Measurements from ENCODE around the gene DNAJB6.

Gene DNAJB6

DNA sequence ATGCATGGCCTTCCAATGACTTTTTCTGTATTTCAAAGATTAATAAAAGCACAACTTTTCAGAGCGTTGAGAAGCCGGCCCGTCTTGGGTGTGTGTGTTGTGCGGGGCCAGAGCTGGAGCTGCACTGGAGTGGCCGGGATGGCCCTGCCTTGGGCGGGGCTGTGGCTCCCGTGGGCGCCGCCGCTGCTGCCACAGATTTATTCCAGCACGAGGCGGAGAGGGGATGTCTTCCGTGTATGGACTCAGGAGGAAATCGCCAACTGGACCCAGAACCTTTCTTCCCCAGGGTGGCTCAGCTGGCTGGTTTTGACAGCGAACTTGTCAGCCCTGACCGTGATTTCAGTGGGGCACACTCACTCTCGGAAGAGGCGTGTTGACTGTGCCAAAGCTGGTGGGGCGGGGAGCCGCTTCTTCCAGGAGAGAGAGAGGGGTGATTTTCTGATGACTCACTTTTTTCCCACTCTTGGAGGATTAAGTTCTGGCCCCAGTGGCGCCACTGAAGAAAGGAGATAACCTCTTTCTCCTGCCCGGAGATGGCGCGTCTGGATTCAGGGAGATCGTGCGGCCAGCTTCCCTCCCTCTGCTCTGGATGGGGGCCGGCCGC, 72.4 kb downstream of the DNAJB6 start:
- DNase-seq (ENCODE audit: low read depth): no peak
- TF ChIP-seq, protein P1, sequence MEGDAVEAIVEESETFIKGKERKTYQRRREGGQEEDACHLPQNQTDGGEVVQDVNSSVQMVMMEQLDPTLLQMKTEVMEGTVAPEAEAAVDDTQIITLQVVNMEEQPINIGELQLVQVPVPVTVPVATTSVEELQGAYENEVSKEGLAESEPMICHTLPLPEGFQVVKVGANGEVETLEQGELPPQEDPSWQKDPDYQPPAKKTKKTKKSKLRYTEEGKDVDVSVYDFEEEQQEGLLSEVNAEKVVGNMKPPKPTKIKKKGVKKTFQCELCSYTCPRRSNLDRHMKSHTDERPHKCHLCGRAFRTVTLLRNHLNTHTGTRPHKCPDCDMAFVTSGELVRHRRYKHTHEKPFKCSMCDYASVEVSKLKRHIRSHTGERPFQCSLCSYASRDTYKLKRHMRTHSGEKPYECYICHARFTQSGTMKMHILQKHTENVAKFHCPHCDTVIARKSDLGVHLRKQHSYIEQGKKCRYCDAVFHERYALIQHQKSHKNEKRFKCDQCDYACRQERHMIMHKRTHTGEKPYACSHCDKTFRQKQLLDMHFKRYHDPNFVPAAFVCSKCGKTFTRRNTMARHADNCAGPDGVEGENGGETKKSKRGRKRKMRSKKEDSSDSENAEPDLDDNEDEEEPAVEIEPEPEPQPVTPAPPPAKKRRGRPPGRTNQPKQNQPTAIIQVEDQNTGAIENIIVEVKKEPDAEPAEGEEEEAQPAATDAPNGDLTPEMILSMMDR (IDR thresholded peaks at IDR 0.05; ENCODE audit: low read depth, low read length, missing control alignments): no peak
- H3K4me3 ChIP-seq (ENCODE audit: low read depth, low read length): no peak overlapping the region

DNA sequence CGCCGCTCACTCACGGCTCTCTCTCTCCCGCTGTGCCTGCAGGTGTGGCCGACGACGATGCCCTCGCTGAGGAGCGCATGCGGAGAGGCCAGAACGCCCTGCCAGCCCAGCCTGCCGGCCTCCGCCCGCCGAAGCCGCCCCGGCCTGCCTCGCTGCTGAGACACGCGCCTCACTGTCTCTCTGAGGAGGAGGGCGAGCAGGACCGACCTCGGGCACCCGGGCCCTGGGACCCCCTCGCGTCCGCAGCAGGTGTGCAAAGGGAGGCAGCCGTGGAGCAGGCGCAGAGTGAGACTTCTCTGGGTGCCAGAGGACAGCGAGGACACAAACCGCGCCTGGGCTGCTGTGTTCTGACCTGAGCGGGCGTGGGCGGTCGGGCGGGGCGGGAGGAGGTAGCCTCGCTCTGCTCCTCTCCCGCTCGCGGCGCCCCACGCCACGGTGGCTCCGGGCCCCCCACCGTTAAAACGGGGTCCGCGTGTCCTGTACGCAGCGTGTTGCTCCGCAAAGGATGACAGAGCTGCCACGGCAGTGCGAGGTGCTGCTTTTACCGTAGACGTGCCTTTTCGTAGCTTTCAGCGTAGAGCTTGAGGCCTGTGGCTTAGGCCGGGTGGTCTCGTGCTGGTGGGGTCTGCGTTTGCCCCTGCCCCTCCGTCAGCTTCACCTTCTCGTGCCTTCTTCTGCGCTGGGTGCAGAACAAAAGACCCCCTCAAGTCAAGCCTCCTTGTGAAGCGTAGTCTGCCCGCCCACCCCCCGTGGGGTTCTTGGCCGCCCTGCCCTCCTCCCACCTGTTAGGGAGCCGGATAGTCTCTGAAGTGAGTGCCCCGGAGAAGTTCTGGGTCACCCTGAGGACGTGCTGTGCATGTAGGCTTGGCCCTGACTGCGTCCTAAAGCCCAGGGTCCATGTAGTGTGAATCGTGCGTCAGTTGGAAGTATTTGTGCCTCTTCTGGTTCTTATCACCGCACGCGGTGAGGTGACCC, 73.2 kb downstream of the DNAJB6 start:
- TF ChIP-seq, protein P1 (IDR thresholded peaks at IDR 0.05; ENCODE audit: low read depth, low read length, missing control alignments): no peak

GRCh38 chr7:157410831-157411556, 74.2 kb downstream of the DNAJB6 start:
- DNase-seq (ENCODE audit: low read depth): no peak
- no peak overlapping the region for H3K4me3 ChIP-seq (ENCODE audit: low read depth, low read length)
- TF ChIP-seq, protein P1 (IDR thresholded peaks at IDR 0.05; ENCODE audit: low read depth, low read length, missing control alignments): no peak

More for the DNA sequence above, 73.2 kb downstream of the DNAJB6 start:
- H3K4me3 ChIP-seq (ENCODE audit: low read depth, low read length): no peak overlapping the region
- no peak for DNase-seq (ENCODE audit: low read depth)

DNA sequence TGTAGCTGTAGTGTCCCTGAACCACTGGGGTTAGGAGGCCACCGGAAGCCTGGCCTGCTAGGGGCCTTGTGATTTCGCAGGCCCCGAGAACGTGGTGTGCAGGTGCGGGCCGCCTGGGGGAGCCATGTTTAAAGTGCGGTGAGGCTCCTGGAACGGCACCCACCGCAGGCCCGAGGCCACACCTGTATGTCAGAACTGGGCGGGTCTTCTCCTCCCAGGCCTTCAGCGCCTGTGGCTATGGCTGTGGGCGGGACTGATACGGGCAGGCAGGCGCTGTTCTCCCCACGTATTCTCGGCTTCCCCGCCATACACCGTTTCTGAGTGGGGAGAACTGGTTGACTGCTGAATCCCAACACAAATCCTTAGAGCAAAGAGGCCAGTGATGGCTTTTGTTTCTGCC, 74.8 kb downstream of the DNAJB6 start:
- no peak for DNase-seq (ENCODE audit: low read depth)
- no peak overlapping the region for H3K4me3 ChIP-seq (ENCODE audit: low read depth, low read length)
- TF ChIP-seq, protein P1 (IDR thresholded peaks at IDR 0.05; ENCODE audit: low read depth, low read length, missing control alignments): no peak

DNA sequence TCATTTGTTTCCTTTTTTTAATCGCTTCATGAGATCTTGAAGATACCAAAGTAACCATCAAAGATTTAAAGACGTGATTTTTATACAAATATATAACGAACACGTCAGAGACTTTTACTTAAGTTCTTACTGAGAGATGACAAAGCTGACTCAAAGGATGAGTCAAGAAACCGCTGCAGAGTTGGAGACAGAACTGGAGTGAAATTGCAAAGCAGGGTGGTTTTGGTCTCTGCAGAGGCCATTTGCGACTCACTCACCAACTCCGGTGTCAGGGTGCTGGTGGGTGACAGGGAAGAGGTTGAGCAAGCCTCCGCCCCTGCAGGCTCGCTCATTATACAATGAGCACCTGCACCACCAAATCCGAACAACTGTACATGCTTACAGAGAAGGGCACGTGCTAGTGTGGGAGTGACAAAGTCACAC, 75.2 kb downstream of the DNAJB6 start:
- no peak for DNase-seq (ENCODE audit: low read depth)
- TF ChIP-seq, protein P1 (IDR thresholded peaks at IDR 0.05; ENCODE audit: low read depth, low read length, missing control alignments): no peak

DNA sequence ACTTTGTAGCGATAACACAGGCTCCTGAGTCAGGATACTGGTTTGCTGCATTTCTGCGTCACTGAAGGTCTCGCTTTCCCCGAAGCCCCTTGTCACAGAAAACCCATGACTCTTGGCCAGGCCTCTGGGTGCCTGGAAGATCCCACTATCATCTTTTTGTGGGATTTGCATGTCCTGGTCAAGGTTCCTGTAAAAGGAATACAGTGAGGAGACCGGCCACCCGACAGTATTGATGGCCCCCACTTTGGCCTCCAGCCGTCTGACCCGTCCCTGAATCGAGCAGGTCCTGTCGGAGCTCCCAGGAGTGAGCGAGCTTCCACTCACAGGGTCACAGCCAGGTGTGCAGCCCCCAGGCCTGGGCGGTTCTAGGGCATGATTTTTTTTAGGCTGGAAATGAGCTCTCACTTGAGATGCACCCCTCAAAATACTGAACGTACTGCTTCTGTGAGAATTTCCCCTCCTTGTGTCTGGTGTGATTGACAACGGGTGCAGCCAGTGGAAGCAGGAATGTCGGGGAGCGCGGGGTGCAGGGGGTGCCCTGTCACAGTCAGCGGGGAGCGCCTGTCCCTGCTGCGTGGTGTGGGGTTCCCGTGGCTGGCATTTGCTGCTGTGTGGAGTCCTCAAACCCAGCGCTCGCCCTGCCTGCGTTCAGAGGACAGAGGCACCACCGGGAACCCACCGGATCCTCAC, 75.8 kb downstream of the DNAJB6 start:
- TF ChIP-seq, protein P1 (IDR thresholded peaks at IDR 0.05; ENCODE audit: low read depth, low read length, missing control alignments): no peak
- DNase-seq (ENCODE audit: low read depth): no peak
- H3K4me3 ChIP-seq (ENCODE audit: low read depth, low read length): no peak overlapping the region

More for the DNA sequence above, 75.2 kb downstream of the DNAJB6 start:
- H3K4me3 ChIP-seq (ENCODE audit: low read depth, low read length): no peak overlapping the region
